Activated CD8-positive, alpha-beta T cell treated with anti-CD3 and anti-CD28 coated beads, Interleukin-2, amount 10 ng/mL, durations not matched to agents 7 days and 5 days (primary cell): ENCODE results near the gene PEX11G. TPM values are rescaled to one million over a fixed set of nuclear protein-coding genes. Genes with fewer than 3 reads are reported as not detected.
A peak's percentile ranks its signal among the peaks of the same experiment; 100 is the strongest.
"Not testable (repeated sequence)": the region's sequence is repeated elsewhere in the genome, so short reads cannot be mapped to it uniquely, and the experiment has no call there.

ENCODE experiments used
- ATAC-seq: fragments of 150-1000 bp; cut with Tn5 transposase; one replicate; pipeline ENCODE4 v1.10.0; 2021; ENCODE audit warnings: moderate library complexity
- CTCF ChIA-PET: fragments of 350-600 bp; sonication (Branson Sonifier 250); formaldehyde crosslinking; loops from one replicate; lab custom pipeline; 2021; ENCODE audit warnings: antibody characterized with exemption; lab: Charles Lee
- POLR2A ChIA-PET: fragments of 350-600 bp; sonication (Branson Sonifier 250); formaldehyde crosslinking; loops from one replicate; lab custom pipeline; 2021; ENCODE audit warnings: antibody characterized with exemption; lab: Charles Lee
- DNase-seq: peaks from one replicate; pipeline ENCODE4 v3.0.0-alpha.2; 2020
- H3K27ac Mint-ChIP-seq: one replicate; pipeline ENCODE4 v1.8.0; 2021; ENCODE audit warnings: mild to moderate bottlenecking, mixed read lengths
- H3K27me3 Mint-ChIP-seq: one replicate; pipeline ENCODE4 v1.8.0; 2021; ENCODE audit warnings: low read depth, mixed read lengths
- H3K36me3 Mint-ChIP-seq: one replicate; pipeline ENCODE4 v1.8.0; 2021; ENCODE audit warnings: low read depth, mixed read lengths
- H3K4me1 Mint-ChIP-seq: one replicate; pipeline ENCODE4 v1.8.0; 2021; ENCODE audit warnings: low read depth, mixed read lengths
- H3K4me3 Mint-ChIP-seq: one replicate; pipeline ENCODE4 v1.8.0; 2021; ENCODE audit warnings: mild to moderate bottlenecking, mixed read lengths
- H3K9me3 Mint-ChIP-seq: one replicate; pipeline ENCODE4 v1.8.0; 2022; ENCODE audit warnings: mixed read lengths; ENCODE audit not compliant: insufficient read depth
- total RNA-seq, 2 experiments: library from RNA; stranded (reverse); gene quantifications; one replicate each; pipeline ENCODE4 v1.2.3, GENCODE V29; 2021

PEX11G gene
- total RNA-seq, 2 experiments from 2014 or later: 0.99 to 1.5 TPM

DNA sequence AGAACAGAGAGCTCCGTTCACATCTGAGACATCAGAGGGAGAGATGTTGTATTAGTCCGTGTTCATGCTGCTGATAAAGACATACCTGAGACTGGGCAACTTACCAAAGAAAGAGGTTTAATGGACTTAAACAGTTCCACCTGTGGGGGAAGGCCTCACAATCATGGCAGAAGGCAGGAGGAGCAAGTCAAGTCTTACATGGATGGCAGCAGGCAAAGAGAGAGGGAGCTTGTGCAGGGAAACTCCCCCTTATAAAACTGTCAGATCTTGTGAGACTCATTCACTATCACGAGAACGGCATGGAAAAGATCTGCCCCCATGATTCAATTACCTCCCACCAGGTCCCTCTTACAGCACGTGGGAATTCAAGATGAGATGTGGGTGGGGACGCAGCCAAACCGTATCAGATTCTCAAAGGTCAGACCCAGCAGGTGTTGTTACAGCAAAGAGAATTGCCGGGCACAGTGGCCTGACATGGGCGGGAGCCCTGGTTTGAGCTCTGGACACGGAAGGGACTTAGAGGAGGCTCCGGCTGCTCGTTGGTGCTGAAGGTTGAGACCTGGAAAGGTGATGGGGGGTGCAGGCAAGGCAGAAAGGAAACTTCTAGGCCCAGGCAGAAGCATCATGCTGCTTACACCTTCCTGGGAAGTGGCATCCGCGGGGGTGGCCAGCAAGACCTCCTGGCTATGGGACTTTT, 33.1 kb downstream of the PEX11G start:
- ChIA-PET POLR2A (no interaction called here), CTCF (no interaction called here)
- no peaks in the 10 kb centered on the region for H3K4me1 Mint-ChIP-seq

DNA sequence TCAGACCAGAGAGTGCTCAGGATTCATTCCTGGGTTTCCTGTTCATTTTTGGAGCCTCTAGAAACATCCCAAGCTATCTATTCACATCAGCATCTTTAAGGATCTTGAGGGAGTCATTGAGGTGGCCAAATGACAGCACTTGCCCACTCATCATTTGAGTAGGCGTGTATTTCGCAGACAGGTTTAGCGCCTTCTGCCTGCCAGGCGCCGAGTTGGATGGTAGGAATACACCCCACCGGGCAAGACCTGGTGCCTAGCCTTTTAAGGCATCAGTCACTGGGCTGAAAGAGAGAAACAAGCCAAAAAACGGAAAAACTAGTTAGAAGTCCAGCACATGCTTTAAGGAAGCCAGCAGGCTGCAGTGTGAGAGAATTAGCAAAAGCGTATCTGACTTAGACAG, 33.8 kb downstream of the PEX11G start:
- Mint-ChIP-seq H3K27me3 (no peaks in the 10 kb centered on the region), H3K4me1 (no peaks in the 10 kb centered on the region), H3K4me3 (no peak overlapping the region), H3K36me3 (peaks cover 67% of the 10 kb centered on the region), H3K9me3 (peaks cover 8% of the 10 kb centered on the region), H3K27ac (no peak overlapping the region)
- CTCF ChIA-PET: no interaction called here
- DNase-seq (no peak), ATAC-seq (no peak)
- POLR2A ChIA-PET: no interaction called here

More for the DNA sequence above, 33.1 kb downstream of the PEX11G start:
- Mint-ChIP-seq H3K4me3 (no peak overlapping the region), H3K36me3 (peaks cover 63% of the 10 kb centered on the region), H3K27ac (no peak overlapping the region), H3K9me3 (peaks cover 8% of the 10 kb centered on the region), H3K27me3 (no peaks in the 10 kb centered on the region)
- DNase-seq (no peak), ATAC-seq (no peak)

- Mint-ChIP-seq H3K4me1 (no peaks in the 10 kb centered on the region), H3K27me3 (no peaks in the 10 kb centered on the region), H3K36me3 (peaks cover 60% of the 10 kb centered on the region), H3K9me3 (peaks cover 8% of the 10 kb centered on the region), H3K27ac (no peak overlapping the region), H3K4me3 (no peak overlapping the region)
- ChIA-PET POLR2A (no interaction called here), CTCF (no interaction called here)
- DNase-seq (no peak), ATAC-seq (no peak)
These were observed 38.3 kb downstream of the PEX11G start for GRCh38 chr19:7450243-7451223.

- CTCF ChIA-PET, H3K27ac Mint-ChIP-seq, DNase-seq, POLR2A ChIA-PET, H3K4me1 Mint-ChIP-seq, H3K4me3 Mint-ChIP-seq, H3K9me3 Mint-ChIP-seq, H3K27me3 Mint-ChIP-seq: not testable (repeated sequence)
- ATAC-seq: peak; percentile 44
- H3K36me3 Mint-ChIP-seq: peaks cover 52% of the 10 kb centered on the region
These were observed 39.3 kb downstream of the PEX11G start for GRCh38 chr19:7449391-7450070.

GRCh38 chr19:7447648-7448047, 41.2 kb downstream of the PEX11G start:
- H3K4me3 Mint-ChIP-seq: no peak overlapping the region
- no peaks in the 10 kb centered on the region for H3K27me3 Mint-ChIP-seq
- ChIA-PET CTCF (no interaction called here), POLR2A (no interaction called here)
- no peaks in the 10 kb centered on the region for H3K4me1 Mint-ChIP-seq
- H3K36me3 Mint-ChIP-seq: peaks cover 49% of the 10 kb centered on the region
- DNase-seq (no peak), ATAC-seq (no peak)
- H3K9me3 Mint-ChIP-seq: no peaks in the 10 kb centered on the region
- no peak overlapping the region for H3K27ac Mint-ChIP-seq

- Mint-ChIP-seq H3K9me3 (no peaks in the 10 kb centered on the region), H3K36me3 (peaks cover 42% of the 10 kb centered on the region), H3K27ac (no peak overlapping the region), H3K4me3 (no peak overlapping the region), H3K27me3 (no peaks in the 10 kb centered on the region), H3K4me1 (no peaks in the 10 kb centered on the region)
- POLR2A ChIA-PET: no interaction called here
- ATAC-seq (no peak), DNase-seq (no peak)
- CTCF ChIA-PET: interaction anchor here (1.5 kb wide), 1 partner anchor 123 kb away, joined by 3 read pairs; no protein-coding TSS in a partner anchor
These were observed 43.7 kb downstream of the PEX11G start for GRCh38 chr19:7445104-7445503.

GRCh38 chr19:7444042-7444441, 44.8 kb downstream of the PEX11G start:
- no peak overlapping the region for H3K27ac Mint-ChIP-seq
- DNase-seq (no peak), ATAC-seq (no peak)
- no peaks in the 10 kb centered on the region for H3K27me3 Mint-ChIP-seq
- no peaks in the 10 kb centered on the region for H3K9me3 Mint-ChIP-seq
- peaks cover 43% of the 10 kb centered on the region for H3K36me3 Mint-ChIP-seq
- H3K4me3 Mint-ChIP-seq: no peak overlapping the region
- H3K4me1 Mint-ChIP-seq: no peaks in the 10 kb centered on the region
- ChIA-PET POLR2A (no interaction called here), CTCF (interaction anchor here (1.5 kb wide), 1 partner anchor 124 kb away, joined by 3 read pairs; no protein-coding TSS in a partner anchor)

GRCh38 chr19:7442423-7442822, 46.4 kb downstream of the PEX11G start:
- no peak for ATAC-seq
- POLR2A ChIA-PET: no interaction called here
- H3K27ac Mint-ChIP-seq: no peak overlapping the region
- no peaks in the 10 kb centered on the region for H3K4me1 Mint-ChIP-seq
- CTCF ChIA-PET: no interaction called here
- H3K9me3 Mint-ChIP-seq: no peaks in the 10 kb centered on the region
- H3K27me3 Mint-ChIP-seq: no peaks in the 10 kb centered on the region
- peaks cover 34% of the 10 kb centered on the region for H3K36me3 Mint-ChIP-seq
- H3K4me3 Mint-ChIP-seq: no peak overlapping the region
- DNase-seq: no peak

- CTCF ChIA-PET: no interaction called here
These were observed 47.2 kb downstream of the PEX11G start for GRCh38 chr19:7441468-7442146.

DNA sequence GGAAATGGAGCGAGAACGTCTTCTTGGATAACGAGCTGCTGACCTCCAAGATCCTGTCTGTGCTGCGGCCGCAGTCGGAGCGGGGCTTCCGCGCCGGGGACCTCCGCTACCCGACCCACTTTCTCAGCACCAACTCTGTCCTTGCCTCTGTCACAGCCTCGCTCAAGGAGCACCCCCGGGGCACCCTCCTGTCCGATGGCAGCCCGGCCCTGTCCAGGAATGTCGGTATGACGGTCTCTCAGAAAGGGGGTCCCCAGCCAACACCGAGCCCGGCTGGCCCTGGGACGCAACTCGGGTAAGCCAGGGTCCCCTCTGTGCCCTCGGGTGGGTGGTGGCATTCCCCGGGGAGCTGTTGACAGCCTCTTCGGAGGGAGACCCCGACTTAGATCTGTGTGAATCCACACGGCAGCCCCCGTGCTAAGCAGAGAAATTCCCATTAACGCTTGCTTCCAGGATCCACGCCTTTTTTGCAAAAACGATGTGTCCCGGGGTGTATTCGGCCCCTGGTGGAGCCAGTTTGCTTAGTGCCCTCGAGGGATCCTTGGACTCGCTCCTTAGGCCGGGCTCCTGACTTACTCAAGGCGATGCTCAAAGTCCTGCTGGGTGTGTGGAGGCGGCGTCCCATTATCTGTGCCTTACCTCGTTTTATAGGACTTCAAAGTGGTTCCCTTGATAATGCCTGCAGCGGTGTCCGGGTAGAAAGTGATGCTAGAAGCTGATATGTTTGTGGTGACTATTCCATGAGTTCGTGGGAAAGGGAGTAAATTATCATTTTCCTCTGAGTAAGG, 48.5 kb downstream of the PEX11G start:
- DNase-seq (no peak), ATAC-seq (no peak)
- Mint-ChIP-seq H3K27me3 (no peaks in the 10 kb centered on the region), H3K4me3 (no peak overlapping the region), H3K4me1 (no peaks in the 10 kb centered on the region), H3K9me3 (no peaks in the 10 kb centered on the region), H3K36me3 (peaks cover 34% of the 10 kb centered on the region), H3K27ac (no peak overlapping the region)
- ChIA-PET POLR2A (no interaction called here), CTCF (no interaction called here)

More at GRCh38 chr19:7441468-7442146, 47.2 kb downstream of the PEX11G start:
- no peak overlapping the region for H3K27ac Mint-ChIP-seq
- no peak for DNase-seq
- H3K9me3 Mint-ChIP-seq: no peaks in the 10 kb centered on the region
- no peaks in the 10 kb centered on the region for H3K27me3 Mint-ChIP-seq
- no peak overlapping the region for H3K4me3 Mint-ChIP-seq
- no peak for ATAC-seq
- H3K36me3 Mint-ChIP-seq: peaks cover 36% of the 10 kb centered on the region
- H3K4me1 Mint-ChIP-seq: no peaks in the 10 kb centered on the region
- POLR2A ChIA-PET: no interaction called here

GRCh38 chr19:7435586-7435985, 53.2 kb downstream of the PEX11G start:
- ATAC-seq: no peak
- H3K27ac Mint-ChIP-seq: no peak overlapping the region
- CTCF ChIA-PET: no interaction called here

More at GRCh38 chr19:7435586-7435985, 53.2 kb downstream of the PEX11G start:
- Mint-ChIP-seq H3K36me3 (peaks cover 9% of the 10 kb centered on the region), H3K4me1 (no peaks in the 10 kb centered on the region), H3K9me3 (no peaks in the 10 kb centered on the region), H3K4me3 (no peak overlapping the region), H3K27me3 (no peaks in the 10 kb centered on the region)
- POLR2A ChIA-PET: no interaction called here
- no peak for DNase-seq
